Endometrium (tissue), 2 donors: ENCODE data around the gene PXN.

Source experiments
- FAIRE-seq: peaks from 2 replicates; lab custom pipeline; 2012; peaks lifted over from hg19 to GRCh38; lab: Jason Lieb, UNC
- donor health status: control.
- donor health status: control.

PXN gene

GRCh38 chr12:120265473-120266179, at the start of gene PXN:
PXN (minus strand) TSS chr12:120265730; CDS start chr12:120265629, 101 bp downstream.
- no peak for FAIRE-seq

GRCh38 chr12:120314220-120314619, 48.7 kb upstream of the PXN start:
- FAIRE-seq: no peak

GRCh38 chr12:120301962-120302815, 36.7 kb upstream of the PXN start, which contains the start of gene SIRT4:
SIRT4 (plus strand) TSS chr12:120302321; CDS start chr12:120303562, 1,241 bp downstream.
- FAIRE-seq: peak; percentile 96

- FAIRE-seq: peak; percentile 95
These were observed 27.4 kb upstream of the PXN start, which contains the start of gene RNU4-1 for GRCh38 chr12:120292661-120293531. RNU4-1 (minus strand) TSS chr12:120293237.

- FAIRE-seq: no peak
These were observed 26.8 kb upstream of the PXN start for GRCh38 chr12:120292411-120292660.

GRCh38 chr12:120290609-120291305, 25.2 kb upstream of the PXN start:
- FAIRE-seq: no peak

- FAIRE-seq: no peak
These were observed 22.0 kb upstream of the PXN start for GRCh38 chr12:120287491-120287890.

- no peak for FAIRE-seq
These were observed 21.4 kb upstream of the PXN start for GRCh38 chr12:120286768-120287490.

- no peak for FAIRE-seq
These were observed 18.9 kb upstream of the PXN start for GRCh38 chr12:120284381-120284780.

GRCh38 chr12:120283318-120283717, 17.8 kb upstream of the PXN start:
- no peak for FAIRE-seq

GRCh38 chr12:120278137-120279069, 12.9 kb upstream of the PXN start:
- FAIRE-seq: no peak

- FAIRE-seq: no peak
These were observed 11.2 kb upstream of the PXN start for GRCh38 chr12:120276734-120277133.

- no peak for FAIRE-seq
These were observed 2.2 kb upstream of the PXN start for GRCh38 chr12:120267736-120268135.

- no peak for FAIRE-seq
These were observed 795 bp upstream of the PXN start for GRCh38 chr12:120266180-120266870.

- FAIRE-seq: no peak
These were observed 542 bp downstream of the PXN start for GRCh38 chr12:120264904-120265472.

GRCh38 chr12:120264086-120264903, 1.2 kb downstream of the PXN start:
- FAIRE-seq: no peak

GRCh38 chr12:120263748-120264085, 1.8 kb downstream of the PXN start:
- no peak for FAIRE-seq
